Neural cell (in vitro differentiated cells): ENCODE results near the gene TNFAIP3. TPM values are rescaled to one million over a fixed set of nuclear protein-coding genes. Genes with fewer than 3 reads are reported as not detected.

Experiments used
- H2AFZ ChIP-seq: fragments of 200-600, 300-800 bp; sonication (generic), shearing (Covaris generic); 2 replicates; pipeline ENCODE4 v1.6.0; 2014; ENCODE audit warnings: low read depth, mild to moderate bottlenecking, antibody characterized with exemption, low read length, moderate library complexity
- H3F3A ChIP-seq: fragments of 200-600 bp; shearing (Covaris generic); 2 replicates; pipeline ENCODE4 v1.6.1; 2016; ENCODE audit warnings: mild to moderate bottlenecking, moderate library complexity, mixed read lengths, antibody characterized with exemption, low read length; ENCODE audit not compliant: insufficient read depth, poor library complexity, severe bottlenecking
- H3K27ac ChIP-seq: fragments of 200-600, 300-800 bp; sonication (generic), shearing (Covaris generic); 2 replicates; pipeline ENCODE4 v1.5.1; 2014; ENCODE audit warnings: mild to moderate bottlenecking, low read length, moderate library complexity
- H3K27me3 ChIP-seq: fragments of 300-800, 200-600 bp; sonication (generic), shearing (Covaris generic); 2 replicates; pipeline ENCODE4 v1.6.0; 2014; ENCODE audit warnings: mild to moderate bottlenecking, low read depth, low read length, moderate library complexity; ENCODE audit not compliant: insufficient read depth
- H3K36me3 ChIP-seq: fragments of 300-800, 200-600 bp; sonication (generic), shearing (Covaris generic); 2 replicates; pipeline ENCODE4 v1.5.1; 2014; ENCODE audit warnings: mild to moderate bottlenecking, antibody characterized with exemption, low read length, moderate library complexity; ENCODE audit not compliant: insufficient read depth
- H3K4me2 ChIP-seq: fragments of 300-800, 200-600 bp; sonication (generic), shearing (Covaris generic); 2 replicates; pipeline ENCODE4 v1.6.0; 2014; ENCODE audit warnings: mild to moderate bottlenecking, low read length
- H3K4me3 ChIP-seq: fragments of 300-800, 200-600 bp; sonication (generic), shearing (Covaris generic); 2 replicates; pipeline ENCODE4 v1.5.1; 2014; ENCODE audit warnings: mild to moderate bottlenecking, low read length, moderate library complexity
- H3K79me2 ChIP-seq: fragments of 200-600 bp; shearing (Covaris generic); replicated peaks from 2 replicates; pipeline ENCODE4 v1.6.0; 2014; ENCODE audit warnings: mild to moderate bottlenecking, low read length, moderate library complexity; ENCODE audit not compliant: insufficient read depth
- H3K9ac ChIP-seq: fragments of 300-800, 200-600 bp; sonication (generic), shearing (Covaris generic); 2 replicates; pipeline ENCODE4 v1.6.1; 2016; ENCODE audit warnings: mild to moderate bottlenecking, low read length, mixed read lengths
- H3K9me2 ChIP-seq: fragments of 200-600 bp; shearing (Covaris generic); 2 replicates; pipeline ENCODE4 v1.6.1; 2016; ENCODE audit warnings: mild to moderate bottlenecking, low read length, mixed read lengths; ENCODE audit not compliant: insufficient read depth
- H3K9me3 ChIP-seq: fragments of 200-600, 300-800 bp; sonication (generic), shearing (Covaris generic); 2 replicates; pipeline ENCODE4 v1.6.1; 2016; ENCODE audit warnings: mild to moderate bottlenecking, mixed run types, low read length, moderate library complexity, mixed read lengths
- H4K20me1 ChIP-seq: fragments of 200-600 bp; shearing (Covaris generic); 2 replicates; pipeline ENCODE4 v1.6.1; 2016; ENCODE audit warnings: mild to moderate bottlenecking, mixed run types; ENCODE audit not compliant: insufficient read depth
- CTCF ChIP-seq: fragments of 450-650 bp; IDR thresholded peaks from 2 replicates; pipeline ENCODE4 v1.5.1; 2014; ENCODE audit warnings: antibody characterized with exemption, mild to moderate bottlenecking, moderate library complexity; ENCODE audit not compliant: poor library complexity, severe bottlenecking
- EP300 ChIP-seq: fragments of 450-650 bp; conservative IDR thresholded peaks from 2 replicates; pipeline ENCODE4 v1.6.1; 2014; ENCODE audit warnings: antibody characterized with exemption, mild to moderate bottlenecking, moderate library complexity; ENCODE audit not compliant: poor library complexity, severe bottlenecking
- EZH2 ChIP-seq: fragments of 200-600, 300-800 bp; shearing (Covaris generic), sonication (generic); IDR thresholded peaks from 2 replicates; pipeline ENCODE4 v1.6.1; 2014; ENCODE audit warnings: antibody characterized with exemption, low read length, borderline replicate concordance, mild to moderate bottlenecking; ENCODE audit not compliant: insufficient read depth, poor library complexity, severe bottlenecking
- MXI1 ChIP-seq: fragments of 450-650 bp; conservative IDR thresholded peaks from 2 replicates; pipeline ENCODE4 v1.6.1; 2014; ENCODE audit warnings: antibody characterized with exemption, mild to moderate bottlenecking; ENCODE audit not compliant: poor library complexity, severe bottlenecking
- POLR2AphosphoS5 ChIP-seq: IDR thresholded peaks from 2 replicates; pipeline ENCODE4 v1.6.1; 2012
- RAD21 ChIP-seq: fragments of 450-650 bp; conservative IDR thresholded peaks from 2 replicates; pipeline ENCODE4 v1.6.1; 2014; ENCODE audit warnings: antibody characterized with exemption, mild to moderate bottlenecking, moderate library complexity
- REST ChIP-seq: IDR thresholded peaks from 2 replicates; pipeline ENCODE4 v1.6.1; 2012; ENCODE audit warnings: borderline replicate concordance
- SMC3 ChIP-seq: fragments of 450-650 bp; conservative IDR thresholded peaks from 2 replicates; pipeline ENCODE4 v1.6.1; 2014; ENCODE audit warnings: antibody characterized with exemption, mild to moderate bottlenecking, moderate library complexity; ENCODE audit not compliant: poor library complexity
- TAF1 ChIP-seq: IDR thresholded peaks from 2 replicates; pipeline ENCODE4 v1.6.1; 2012; ENCODE audit warnings: low read depth
- polyA plus RNA-seq: library from polyadenylated mRNA; depleted of rRNA; stranded (reverse); fragments of >200 nt; gene quantifications from 2 replicates; pipeline ENCODE4 v1.2.3, GENCODE V29; 2014

TNFAIP3 gene
- polyA plus RNA-seq, 1 donor from 2014 or later, result 0.20 TPM

GRCh38 chr6:137820952-137821351 is 46.1 kb upstream of the TNFAIP3 start:
- H3K4me2 ChIP-seq, result no peak overlapping the region
- H3K79me2 ChIP-seq, result no peaks in the 10 kb centered on the region
- H2AFZ ChIP-seq, result no peak overlapping the region
- no peaks in the 10 kb centered on the region for H3K9me3 ChIP-seq
- H3K27ac ChIP-seq, result no peak overlapping the region
- H3K36me3 ChIP-seq, result no peaks in the 10 kb centered on the region
- no peak overlapping the region for H3K9ac ChIP-seq
- no peak overlapping the region for H3K4me3 ChIP-seq
- no peaks in the 10 kb centered on the region for H3K9me2 ChIP-seq
- TF ChIP-seq EP300 (no peak), RAD21 (no peak), TAF1 (no peak), POLR2AphosphoS5 (no peak), EZH2 (no peak), REST (no peak)
- H4K20me1 ChIP-seq, result no peaks in the 10 kb centered on the region
- H3K27me3 ChIP-seq, result no peaks in the 10 kb centered on the region
- no peaks in the 10 kb centered on the region for H3F3A ChIP-seq

- Histone ChIP-seq H3K9me2 (no peaks in the 10 kb centered on the region), H3K4me2 (no peak overlapping the region)
- TF ChIP-seq POLR2AphosphoS5 (no peak), MXI1 (no peak), EP300 (no peak), TAF1 (no peak), EZH2 (no peak), SMC3 (no peak), CTCF (no peak), RAD21 (no peak), REST (no peak)
Measured at GRCh38 chr6:137821491-137821890, 45.6 kb upstream of the TNFAIP3 start.

More at GRCh38 chr6:137821491-137821890, 45.6 kb upstream of the TNFAIP3 start:
- Histone ChIP-seq H3K27me3 (no peaks in the 10 kb centered on the region), H2AFZ (no peak overlapping the region), H4K20me1 (no peaks in the 10 kb centered on the region), H3K79me2 (no peaks in the 10 kb centered on the region), H3K27ac (no peak overlapping the region), H3K9ac (no peak overlapping the region), H3K36me3 (no peaks in the 10 kb centered on the region), H3F3A (no peaks in the 10 kb centered on the region), H3K9me3 (no peaks in the 10 kb centered on the region), H3K4me3 (no peak overlapping the region)
